ENCODE data around the gene NAA25. TPM values are rescaled to one million over a fixed set of nuclear protein-coding genes. Genes with fewer than 3 reads are reported as not detected.
A peak's percentile ranks its signal among the peaks of the same experiment; 100 is the strongest.

Gene NAA25
- total RNA-seq, 2 donors from 2014 or later, result 14.3 to 19.7 TPM

GRCh38 chr12:112124918-112125249, 16.3 kb upstream of the NAA25 start:
- H3K27ac ChIP-seq, result no peak overlapping the region
- H3K27me3 ChIP-seq, result no peaks in the 10 kb centered on the region
- peaks cover 11% of the 10 kb centered on the region for H3K4me1 ChIP-seq
- intact Hi-C loops (cut with DNase I), result no loop called here
- H3K9me3 ChIP-seq, result no peaks in the 10 kb centered on the region
- DNase-seq, result no peak
- no peaks in the 10 kb centered on the region for H3K36me3 ChIP-seq
- H3K9ac ChIP-seq (ENCODE audit: low read depth in 2 of 2, low read length in 2 of 2), result no peak overlapping the region
- no peak overlapping the region for H3K4me3 ChIP-seq
- no peak for TF ChIP-seq CTCF (IDR thresholded peaks at IDR 0.05)

GRCh38 chr12:112122823-112123690, 14.5 kb upstream of the NAA25 start:
- H3K27me3 ChIP-seq, result no peaks in the 10 kb centered on the region
- peak overlapping the region; percentile 53 for H3K27ac ChIP-seq
- no peak overlapping the region for H3K4me3 ChIP-seq
- no peaks in the 10 kb centered on the region for H3K9me3 ChIP-seq
- no peak overlapping the region for H3K9ac ChIP-seq (ENCODE audit: low read depth in 2 of 2, low read length in 2 of 2)
- H3K4me1 ChIP-seq, result peaks cover 4% of the 10 kb centered on the region
- DNase-seq, result no peak
- no peaks in the 10 kb centered on the region for H3K36me3 ChIP-seq
- TF ChIP-seq CTCF (IDR thresholded peaks at IDR 0.05), result no peak
- intact Hi-C loops (cut with DNase I), result no loop called here

- H3K27ac ChIP-seq, result peak overlapping the region; percentile 53
- H3K9me3 ChIP-seq, result no peaks in the 10 kb centered on the region
- TF ChIP-seq CTCF (IDR thresholded peaks at IDR 0.05), result no peak
- H3K36me3 ChIP-seq, result no peaks in the 10 kb centered on the region
- H3K4me1 ChIP-seq, result peaks cover 4% of the 10 kb centered on the region
- intact Hi-C loops (cut with DNase I), result no loop called here
- H3K9ac ChIP-seq (ENCODE audit: low read depth in 2 of 2, low read length in 2 of 2), result no peak overlapping the region
- DNase-seq, result peak; percentile 52
- H3K27me3 ChIP-seq, result no peaks in the 10 kb centered on the region
- no peak overlapping the region for H3K4me3 ChIP-seq
These were observed 13.4 kb upstream of the NAA25 start for GRCh38 chr12:112121780-112122565.

- Histone ChIP-seq H3K4me1 (peaks cover 5% of the 10 kb centered on the region), H3K4me3 (no peak overlapping the region), H3K27ac (no peak overlapping the region), H3K9me3 (no peaks in the 10 kb centered on the region), H3K9ac (ENCODE audit: low read depth in 2 of 2, low read length in 2 of 2) (no peak overlapping the region), H3K36me3 (no peaks in the 10 kb centered on the region), H3K27me3 (no peaks in the 10 kb centered on the region)
- no peak for TF ChIP-seq CTCF (IDR thresholded peaks at IDR 0.05)
- no peak for DNase-seq
- intact Hi-C loops (cut with DNase I), result no loop called here
These were observed 9.1 kb upstream of the NAA25 start for GRCh38 chr12:112117685-112118084.

GRCh38 chr12:112116232-112117060, 7.9 kb upstream of the NAA25 start:
- H3K9me3 ChIP-seq, result no peaks in the 10 kb centered on the region
- H3K9ac ChIP-seq (ENCODE audit: low read depth in 2 of 2, low read length in 2 of 2), result no peak overlapping the region
- peak; percentile 58 for DNase-seq
- H3K27me3 ChIP-seq, result no peaks in the 10 kb centered on the region
- no peak overlapping the region for H3K4me3 ChIP-seq
- H3K36me3 ChIP-seq, result no peaks in the 10 kb centered on the region
- intact Hi-C loops (cut with DNase I), result no loop called here
- TF ChIP-seq CTCF (IDR thresholded peaks at IDR 0.05), result no peak
- H3K4me1 ChIP-seq, result peaks cover 5% of the 10 kb centered on the region
- peak overlapping the region; percentile 48 for H3K27ac ChIP-seq
